ENCODE data around the gene CALM3.

- TF ChIP-seq POLR2A (IDR thresholded peaks at IDR 0.05; ENCODE audit: low read length) (no peak), GATA1 (IDR thresholded peaks at IDR 0.05; ENCODE audit: low read depth, low read length) (no peak)
Observed at GRCh38 chr19:46603195-46603637, 2.1 kb downstream of the CALM3 start.

Data from erythroblast (primary cell).